ENCODE measurements around the gene ZDHHC14.
"Not testable (repeated sequence)": the region's sequence is repeated elsewhere in the genome, so short reads cannot be mapped to it uniquely, and the experiment has no call there.

ZDHHC14 gene

DNA sequence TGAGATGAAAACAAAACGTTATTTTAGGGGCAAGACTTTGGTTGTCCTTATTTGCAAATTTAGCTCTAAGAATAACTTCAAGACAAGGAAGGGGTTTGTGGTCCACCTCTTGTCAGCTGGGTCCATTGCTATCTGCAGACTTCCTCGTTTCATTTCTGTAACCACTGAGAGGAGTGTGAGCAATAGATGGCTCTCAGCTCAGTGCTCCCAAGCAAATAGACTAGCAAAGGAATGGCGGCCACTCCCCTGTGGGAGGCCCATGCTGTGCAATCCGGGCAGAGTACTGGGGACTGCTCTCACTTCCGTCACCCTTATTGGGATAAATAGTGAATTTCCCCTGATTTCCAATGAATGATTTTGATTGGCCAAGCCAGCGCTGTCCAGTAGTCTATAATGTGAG is 176.6 kb downstream of the ZDHHC14 start:
- DNase-seq: no peak

DNA sequence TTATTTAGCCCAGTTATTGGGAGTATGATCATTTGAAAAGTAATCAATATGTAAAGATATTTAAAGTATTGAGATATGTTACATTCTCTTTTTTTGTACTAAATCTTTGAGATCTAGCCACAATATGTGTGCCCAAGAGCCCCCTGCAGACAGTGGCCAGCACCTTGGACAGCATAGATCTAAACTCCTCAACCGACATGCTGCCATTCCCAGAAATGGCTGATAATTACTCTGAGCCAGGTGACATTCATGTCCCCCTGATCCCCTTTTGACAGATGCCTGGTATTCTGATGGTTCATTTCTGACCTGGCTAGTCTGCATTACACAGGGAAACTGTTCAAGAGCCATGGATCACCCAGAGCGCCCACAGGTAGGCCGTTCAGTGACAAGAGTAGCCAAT is 177.1 kb downstream of the ZDHHC14 start:
- no peak for DNase-seq

DNA sequence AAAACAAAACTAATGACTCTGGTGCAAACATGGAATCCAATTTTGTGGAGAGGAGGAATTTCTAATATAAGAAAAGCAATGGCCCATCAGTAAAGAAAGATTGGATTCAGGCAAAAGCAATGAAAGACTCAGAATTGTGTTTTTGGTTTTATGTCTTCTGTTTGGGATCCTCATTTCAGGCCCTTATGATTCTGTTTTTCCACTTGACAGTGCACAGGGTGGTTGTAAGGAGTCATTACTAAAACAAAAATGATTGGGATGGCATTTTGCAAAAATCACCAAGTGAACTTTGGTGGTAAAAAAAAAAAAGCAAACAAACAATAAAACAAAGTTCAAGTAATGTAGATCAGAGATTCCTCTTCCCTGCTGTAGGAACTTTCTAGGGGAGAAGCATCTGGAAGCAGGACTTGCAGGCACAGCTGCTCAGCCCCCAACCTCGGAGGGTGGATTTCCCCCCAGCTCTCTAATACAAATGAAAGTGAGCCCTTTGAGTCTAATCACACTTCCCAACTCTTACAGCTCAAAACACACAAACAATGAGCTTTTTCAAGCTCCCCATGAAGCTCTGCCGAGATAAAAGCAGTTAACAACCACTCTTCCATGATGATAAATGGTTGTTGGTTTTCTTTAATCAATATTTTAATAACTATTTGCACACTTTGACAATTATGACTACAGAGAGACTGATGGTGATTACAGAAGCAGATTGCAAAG is 177.7 kb downstream of the ZDHHC14 start:
- DNase-seq: no peak

DNA sequence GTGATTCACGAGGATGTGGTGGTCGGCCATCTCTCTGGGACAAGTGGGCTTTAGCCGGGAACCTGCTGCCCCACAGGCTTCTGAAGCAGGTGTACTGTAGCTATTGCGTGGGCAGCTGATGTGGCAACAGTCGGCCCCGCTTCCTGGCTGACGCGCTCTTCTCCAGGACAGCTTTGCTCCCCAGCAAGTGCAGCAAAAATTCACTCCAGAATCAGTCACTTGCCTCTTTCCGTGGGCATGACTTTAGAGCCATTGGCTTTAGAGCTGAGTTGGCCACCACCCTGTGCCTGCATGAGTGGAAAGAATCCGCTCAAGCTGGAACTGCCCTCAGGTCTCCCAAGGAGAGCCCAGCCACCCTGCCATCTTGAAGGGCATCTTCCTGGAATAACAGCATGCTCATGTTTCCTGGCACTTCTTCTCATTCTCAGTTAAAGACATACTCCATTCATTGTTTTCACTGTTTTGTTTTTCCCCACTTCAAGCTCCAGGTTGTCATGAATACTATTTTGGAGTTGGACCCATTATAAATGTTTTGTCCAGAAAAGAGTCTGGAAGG is 178.3 kb downstream of the ZDHHC14 start:
- DNase-seq: no peak

DNA sequence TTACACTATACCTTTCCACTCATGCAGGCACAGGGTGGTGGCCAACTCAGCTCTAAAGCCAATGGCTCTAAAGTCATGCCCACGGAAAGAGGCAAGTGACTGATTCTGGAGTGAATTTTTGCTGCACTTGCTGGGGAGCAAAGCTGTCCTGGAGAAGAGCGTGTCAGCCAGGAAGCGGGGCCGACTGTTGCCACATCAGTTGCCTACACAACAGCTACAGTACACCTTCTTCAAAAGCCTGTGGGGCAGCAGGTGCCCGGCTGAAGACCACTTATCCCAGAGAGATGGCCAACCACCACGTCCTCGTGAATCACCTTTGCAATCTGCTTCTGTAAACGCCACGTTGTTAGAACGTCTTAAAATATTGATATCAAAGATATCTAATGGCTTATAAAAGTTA is 179.1 kb downstream of the ZDHHC14 start:
- not testable (repeated sequence) for DNase-seq

DNA sequence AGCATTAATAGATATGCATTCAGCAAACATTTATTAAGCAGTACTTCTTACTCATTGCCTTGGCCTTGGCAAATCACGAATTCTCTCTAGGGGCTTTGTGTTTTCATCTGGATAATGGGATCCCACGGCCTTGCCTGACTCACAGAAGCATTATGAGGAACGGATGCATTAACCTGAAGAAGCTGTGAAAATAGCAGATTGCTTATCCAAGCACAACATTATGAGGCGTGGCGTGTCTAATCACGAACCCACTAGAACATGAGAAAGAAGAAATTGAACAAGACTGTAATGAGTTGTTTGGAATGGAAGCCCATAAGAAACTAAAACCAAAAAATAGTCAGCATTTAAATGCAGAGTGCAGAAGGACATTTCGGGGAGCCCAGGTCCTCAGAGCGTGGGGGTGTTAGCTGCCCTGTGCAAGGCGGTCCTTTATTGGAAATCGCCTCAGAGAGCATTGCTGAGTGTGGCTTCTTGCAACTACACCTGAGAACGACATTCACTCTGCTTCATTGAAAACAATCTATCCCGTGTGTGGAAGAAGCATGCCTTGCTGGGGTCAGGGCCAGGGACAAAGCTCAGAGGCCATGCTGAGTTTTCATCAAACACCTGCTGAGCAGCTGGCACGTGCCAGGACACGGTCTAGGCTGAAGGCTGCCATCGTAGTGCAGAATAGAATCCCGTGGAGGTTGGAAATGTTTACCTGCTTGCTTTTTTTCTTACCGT is 179.9 kb downstream of the ZDHHC14 start:
- peak; percentile 11 to 25 for DNase-seq

DNA sequence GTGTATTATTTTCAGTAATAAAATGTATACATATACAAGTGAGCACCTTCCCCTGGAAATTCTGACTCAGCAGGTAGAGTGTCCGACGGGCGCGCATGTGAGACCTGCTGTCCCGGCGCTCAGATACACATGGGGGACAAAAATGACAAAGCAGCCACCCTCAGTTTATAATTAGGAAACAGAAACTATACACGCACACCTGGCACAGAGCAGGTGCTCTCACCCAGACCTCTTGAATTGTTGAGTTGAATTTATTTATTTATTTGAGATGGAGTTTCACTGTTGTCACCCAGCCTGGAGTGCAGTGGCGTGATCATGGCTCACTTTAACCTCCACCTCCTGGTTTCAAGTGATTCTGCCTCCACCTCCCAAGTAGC is 180.4 kb downstream of the ZDHHC14 start:
- peak; percentile 25 to 36 for DNase-seq

DNA sequence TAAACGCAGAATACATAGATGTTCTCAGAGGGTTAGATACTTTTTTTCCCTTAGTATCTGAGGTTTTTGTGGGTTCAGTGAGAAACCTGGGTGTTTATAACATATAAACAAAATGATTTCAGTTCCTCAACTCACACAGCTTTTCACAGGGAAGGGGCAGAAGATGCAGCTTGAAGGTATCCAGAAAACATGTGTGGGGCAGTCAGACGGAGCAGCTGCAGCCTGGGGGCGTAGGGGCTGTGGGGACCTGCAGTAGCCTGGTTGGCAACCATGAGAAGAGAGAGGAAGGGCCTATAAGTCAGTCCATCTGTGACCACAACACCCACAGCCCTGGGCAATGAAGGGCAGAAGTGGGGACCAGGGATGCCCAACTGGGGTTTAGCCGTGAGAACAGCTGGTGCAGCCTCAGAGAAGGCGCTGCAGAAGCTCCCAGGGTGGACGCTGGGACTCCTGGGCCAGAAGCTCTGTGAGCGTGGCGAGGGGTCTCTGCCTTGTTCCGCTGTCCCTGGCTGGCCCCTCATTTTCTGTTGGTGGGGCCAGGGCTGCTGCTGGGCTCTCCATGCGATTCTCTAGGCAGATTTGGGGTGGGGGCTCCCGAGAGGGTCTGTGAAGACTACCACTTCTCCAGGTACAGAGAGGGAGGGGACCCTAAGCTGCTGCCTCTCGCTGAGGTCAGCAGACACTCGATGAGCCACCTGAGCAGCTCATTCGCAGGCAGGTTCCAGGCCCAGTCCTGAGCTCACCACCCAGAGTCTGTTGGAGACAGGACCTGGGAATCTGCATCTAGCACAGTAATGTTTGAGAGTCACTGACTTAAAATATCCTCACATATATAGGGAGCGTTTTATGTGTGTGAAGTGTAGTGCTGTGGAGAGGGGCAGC is 181.2 kb downstream of the ZDHHC14 start:
- no peak for DNase-seq

DNA sequence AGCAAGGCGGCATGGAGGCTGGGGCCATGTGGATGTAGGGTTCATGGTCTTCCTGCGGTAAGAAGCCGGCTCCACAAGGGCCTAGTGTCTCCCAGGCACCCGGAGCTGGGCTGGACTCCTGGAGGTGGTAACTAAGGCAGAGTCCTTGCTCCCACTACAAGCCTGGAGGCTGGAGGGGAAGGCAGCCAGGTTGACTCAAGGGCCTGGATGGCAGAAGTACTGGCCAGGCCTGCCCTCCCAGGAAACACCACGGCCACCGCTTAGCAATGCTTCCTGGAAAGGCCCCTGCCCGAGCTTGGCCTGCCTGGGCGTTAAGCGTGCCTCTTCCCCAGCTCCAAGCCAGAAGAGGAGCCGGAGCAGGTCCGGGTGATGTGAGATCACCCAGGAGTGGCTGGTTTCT is 182.0 kb downstream of the ZDHHC14 start:
- DNase-seq: no peak

DNA sequence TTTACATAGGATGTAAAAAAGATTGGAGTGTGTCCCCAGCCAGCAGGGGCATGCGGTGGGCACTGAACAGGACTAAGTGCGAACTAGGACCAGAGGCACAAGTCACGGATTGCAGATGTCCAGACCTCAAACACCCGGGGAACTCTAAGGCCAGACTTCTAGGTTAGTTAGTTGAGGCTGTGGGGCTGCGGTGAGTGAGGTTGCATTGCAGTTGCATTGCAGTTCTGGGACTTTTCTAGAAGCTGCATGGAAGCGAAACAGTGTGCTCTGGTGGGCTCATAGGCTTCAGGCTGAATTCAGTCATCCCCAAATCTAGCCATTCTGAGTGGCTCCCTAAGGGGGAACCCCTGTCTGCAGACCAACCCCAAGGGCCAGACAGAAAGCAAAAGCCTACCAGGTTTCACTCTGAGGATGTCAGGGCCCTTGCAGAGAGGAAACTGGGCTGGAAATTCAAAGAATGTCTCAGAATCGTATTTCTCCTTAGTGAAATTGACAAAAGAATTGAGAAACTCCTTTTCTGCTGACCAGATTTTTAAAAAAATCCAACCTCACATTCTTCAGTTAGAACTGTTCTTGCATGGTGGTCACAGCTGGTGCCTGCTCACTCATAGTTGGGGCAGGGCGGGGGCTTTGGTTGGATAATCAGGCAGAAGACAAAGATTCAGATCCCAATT is 182.8 kb downstream of the ZDHHC14 start:
- no peak for DNase-seq

DNA sequence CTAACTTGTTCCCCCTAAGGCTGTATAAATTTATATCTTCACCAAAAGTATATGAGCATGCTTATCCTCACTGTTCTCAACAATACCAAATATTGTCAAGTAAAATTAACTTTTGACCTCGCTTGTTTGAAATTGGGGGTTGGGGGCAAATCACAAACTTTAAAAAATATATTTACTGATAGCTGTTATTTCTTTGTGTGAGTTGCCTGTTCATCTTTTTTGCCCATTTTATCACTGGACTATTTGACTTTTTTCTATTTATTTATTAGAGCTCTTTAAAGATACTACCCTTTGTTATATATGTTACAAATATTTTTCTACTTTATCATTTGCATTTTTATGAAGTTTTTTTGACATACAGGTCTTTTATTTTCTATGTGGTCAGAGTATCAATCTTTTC is 187.7 kb downstream of the ZDHHC14 start:
- DNase-seq: no peak

DNA sequence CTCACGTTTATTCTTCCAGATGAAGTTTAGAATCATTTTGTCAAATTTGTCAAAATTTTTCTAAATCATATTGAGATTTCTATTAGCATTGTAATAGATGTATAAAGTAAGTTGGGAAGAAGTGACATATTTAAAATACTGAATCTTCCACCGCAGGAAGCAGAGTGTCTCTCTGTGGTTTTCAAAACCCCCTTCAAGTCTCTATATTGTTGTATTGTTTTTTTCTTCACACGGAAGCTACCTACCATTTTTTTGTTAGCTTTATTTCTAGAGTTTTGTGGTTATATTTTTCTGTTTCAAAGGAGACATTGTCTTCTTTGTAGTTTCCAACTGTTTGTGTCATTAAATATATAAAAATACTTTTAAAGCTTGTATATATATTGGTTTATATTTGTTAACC is 188.6 kb downstream of the ZDHHC14 start:
- DNase-seq: no peak

DNA sequence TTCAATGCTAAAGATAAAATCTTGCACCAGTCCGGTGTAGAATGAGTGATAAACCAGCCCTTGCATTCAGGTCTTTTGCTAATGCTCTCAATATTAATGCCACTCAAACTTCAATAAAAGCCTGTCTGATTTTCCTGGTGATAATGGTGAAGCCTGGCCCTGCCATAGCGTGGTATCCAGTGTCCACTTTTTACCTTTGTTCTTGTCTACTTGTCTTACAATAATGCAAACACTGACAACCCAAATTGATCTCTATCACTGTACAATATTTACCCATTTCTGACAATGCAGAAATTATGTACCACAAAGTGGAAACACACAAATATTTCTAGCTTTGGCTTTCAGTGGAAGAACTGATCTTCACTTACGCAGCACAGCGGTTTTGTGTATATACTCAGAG is 189.1 kb downstream of the ZDHHC14 start:
- DNase-seq: no peak

DNA sequence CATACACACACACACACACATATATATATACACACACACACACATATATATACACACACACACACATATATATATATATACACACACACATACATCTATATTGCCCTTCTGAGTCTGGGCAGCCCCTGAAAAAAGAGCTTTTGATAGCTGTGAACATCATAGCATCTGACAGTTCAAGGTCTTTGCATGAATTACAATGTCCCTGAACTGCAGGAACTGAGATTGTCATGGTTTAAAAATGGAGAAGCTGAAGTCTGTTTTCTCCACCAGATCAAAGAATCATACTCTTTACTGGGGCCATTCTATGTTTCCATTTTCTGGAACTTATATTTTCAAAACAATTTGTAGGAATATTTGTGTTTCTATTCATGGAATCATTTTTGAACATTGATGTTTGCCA is 189.8 kb downstream of the ZDHHC14 start:
- DNase-seq: no peak

DNA sequence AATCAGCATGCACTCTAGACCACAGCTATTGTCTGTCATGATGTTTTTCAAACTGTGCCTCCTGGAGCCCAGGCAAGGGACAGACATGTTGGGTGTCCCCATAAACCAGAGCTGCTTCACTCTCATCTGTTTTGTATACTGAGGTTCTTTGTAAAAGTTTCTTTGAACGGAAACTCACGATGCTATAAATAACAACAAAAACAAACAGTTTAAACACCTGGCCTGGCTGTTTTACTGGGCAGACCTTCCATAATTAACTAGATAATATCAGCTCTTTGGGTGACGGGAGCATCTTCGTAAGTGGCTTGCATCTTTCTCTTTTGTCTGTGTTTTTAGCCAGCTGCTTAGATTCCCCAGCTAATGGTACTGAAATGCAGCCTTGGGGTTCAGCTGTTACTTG is 190.3 kb downstream of the ZDHHC14 start:
- no peak for DNase-seq

DNA sequence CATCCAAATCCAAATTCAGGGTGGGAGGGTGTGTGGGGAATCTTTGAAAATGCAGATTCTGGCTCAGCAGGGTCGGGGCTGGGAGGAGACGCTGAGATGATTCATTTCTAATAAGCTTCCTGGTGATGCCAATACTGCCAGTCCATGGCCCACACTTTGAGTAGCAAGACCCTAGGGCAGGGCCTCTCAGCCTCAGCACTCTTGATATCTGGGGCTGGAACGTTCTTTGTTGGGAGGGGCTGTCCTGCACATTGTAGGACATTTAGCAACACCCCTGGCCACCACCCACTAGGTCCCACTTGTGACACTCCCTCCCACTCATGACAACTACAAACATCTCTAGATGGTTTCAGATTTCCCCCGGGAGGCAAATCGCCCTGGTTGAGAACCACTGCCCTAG is 191.0 kb downstream of the ZDHHC14 start:
- DNase-seq: no peak

DNA sequence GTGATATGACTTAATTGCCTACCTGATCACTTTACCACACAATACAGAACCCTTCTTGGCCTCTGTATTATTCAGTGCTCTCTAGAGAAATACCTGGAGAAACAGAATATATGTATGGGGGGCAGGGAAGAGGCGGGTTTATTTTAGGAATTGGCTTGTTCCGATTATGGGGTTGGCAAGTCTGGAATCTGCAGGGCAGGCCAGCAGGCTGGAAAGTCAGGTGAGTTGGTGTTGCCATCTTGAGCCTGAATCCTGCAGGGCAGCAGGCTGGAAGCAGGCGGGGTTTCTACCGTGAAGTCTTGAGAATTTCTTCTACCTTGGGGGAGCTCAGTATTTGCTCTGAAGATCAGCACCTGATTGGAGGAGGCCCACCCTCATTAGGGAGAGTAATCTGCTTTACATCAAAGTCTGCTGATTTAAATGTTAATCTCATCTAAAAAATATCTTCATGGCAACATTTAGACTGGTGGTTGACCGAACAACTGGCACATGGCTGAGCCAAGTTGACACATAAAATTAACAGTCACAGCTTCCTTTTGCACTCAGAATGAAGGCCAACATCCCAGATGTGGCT is 193.9 kb downstream of the ZDHHC14 start:
- DNase-seq: no peak

DNA sequence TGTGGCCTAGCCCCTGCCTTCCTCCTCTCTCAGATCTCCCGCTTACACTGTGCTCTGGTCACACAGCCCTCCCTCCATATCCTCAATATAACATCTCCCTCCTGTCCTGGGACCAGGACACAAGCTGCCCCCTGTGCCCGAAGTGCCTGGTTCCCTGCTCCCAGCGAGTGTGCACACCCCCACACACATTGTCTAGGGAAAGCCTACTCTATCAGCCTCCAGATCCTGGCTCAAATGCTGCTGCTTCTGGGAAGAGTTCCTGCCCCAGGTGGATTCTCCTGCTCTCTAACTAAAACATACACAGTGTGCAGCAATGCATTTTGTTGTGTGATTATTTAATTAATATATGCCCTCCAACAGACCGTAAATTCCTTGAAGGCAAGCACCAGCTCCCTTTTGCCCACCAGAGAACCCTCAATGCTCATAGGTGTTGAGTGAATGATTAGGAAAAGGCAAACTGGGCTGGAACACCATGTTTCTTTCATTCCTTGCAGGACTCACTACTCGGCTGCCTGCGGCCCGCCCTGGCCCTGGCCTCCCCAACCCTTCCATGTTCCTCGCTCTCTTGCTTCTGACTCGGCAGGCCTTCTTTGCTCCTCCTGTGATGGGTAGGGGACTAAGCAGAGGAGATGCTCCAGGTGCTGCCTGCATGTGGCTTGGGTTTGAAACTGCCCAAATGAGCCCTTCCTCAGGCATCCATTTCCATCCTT is 194.6 kb downstream of the ZDHHC14 start:
- no peak for DNase-seq

DNA sequence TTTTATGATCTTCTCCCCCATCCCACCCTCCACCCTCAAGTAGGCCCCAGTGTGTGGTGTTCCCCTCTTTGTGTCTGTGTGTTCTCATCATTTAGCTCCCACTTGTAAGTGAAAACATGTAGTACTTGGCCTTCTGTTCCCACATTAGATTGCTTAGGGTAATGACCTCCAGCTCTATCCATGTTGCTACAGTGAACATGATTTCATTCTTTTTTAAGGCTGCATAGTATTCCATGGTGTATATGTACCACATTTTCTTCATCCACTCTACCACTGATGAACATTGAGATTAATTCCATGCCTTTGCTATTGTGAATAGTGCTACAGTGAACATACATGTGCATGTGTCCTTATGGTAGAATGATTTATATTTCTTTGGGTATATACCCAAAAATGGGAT is 196.0 kb downstream of the ZDHHC14 start:
- DNase-seq: not testable (repeated sequence)

DNA sequence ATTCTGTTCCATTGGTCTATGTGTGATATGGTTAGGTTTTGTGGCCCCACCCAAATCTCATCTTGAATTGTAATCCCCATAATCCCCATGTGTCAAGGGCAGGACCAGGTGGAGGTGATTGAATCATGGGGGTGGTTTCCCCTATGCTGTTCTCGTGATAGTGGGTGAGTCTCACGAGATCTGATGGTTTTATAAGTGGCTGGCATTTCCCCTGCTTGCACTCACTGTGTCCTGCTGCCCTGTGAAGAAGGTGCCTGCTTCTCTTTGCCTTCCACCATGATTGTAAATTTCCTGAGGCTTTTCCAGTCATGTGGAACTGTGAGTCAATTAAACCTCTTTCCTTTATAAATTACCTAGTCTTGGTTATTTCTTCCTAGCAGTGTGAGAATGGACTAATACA is 197.5 kb downstream of the ZDHHC14 start:
- DNase-seq: not testable (repeated sequence)

DNA sequence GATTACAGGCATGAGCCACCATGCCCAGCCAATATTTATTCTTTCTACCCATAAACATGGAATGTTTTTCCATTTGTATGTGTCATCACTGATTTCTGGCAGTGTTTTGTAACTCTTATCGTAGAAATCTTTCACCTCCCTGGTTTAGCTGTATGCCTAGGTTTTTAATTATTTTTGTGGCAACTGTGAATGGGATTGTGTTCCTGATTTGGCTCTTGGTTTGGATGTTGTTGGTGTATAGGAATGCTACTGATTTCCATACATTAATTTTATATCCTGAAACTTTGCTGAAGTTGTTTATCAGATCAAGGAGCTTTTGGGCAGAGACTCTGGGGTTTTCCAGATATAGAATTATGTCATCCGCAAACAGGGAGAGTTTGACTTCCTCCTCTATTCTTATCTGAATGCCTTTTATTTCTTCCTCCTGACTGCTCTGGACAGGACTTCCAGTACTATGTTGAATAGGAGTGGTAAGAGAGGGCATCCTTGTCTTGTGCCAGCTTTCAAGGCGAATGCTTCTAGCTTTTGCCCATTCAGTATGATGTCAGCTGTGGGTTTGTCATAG is 198.6 kb downstream of the ZDHHC14 start:
- DNase-seq: no peak

All from SHP77 (cell line).